RKO (cell line): ENCODE measurements around the gene SOS2.
"Not testable (repeated sequence)": the region's sequence is repeated elsewhere in the genome, so short reads cannot be mapped to it uniquely, and the experiment has no call there.

Experiments used
- DNase-seq: peaks from one replicate; pipeline ENCODE4 v3.0.0-alpha.2; 2016; ENCODE audit warnings: low spot score

The SOS2 gene

GRCh38 chr14:50085570-50086320 lies 145.6 kb downstream of the SOS2 start:
- DNase-seq, result peak; percentile 50

- DNase-seq, result no peak
Measured at GRCh38 chr14:50084666-50085065, 146.7 kb downstream of the SOS2 start.

GRCh38 chr14:50083467-50084337 lies 147.7 kb downstream of the SOS2 start:
- no peak for DNase-seq

GRCh38 chr14:50082784-50083466 lies 148.5 kb downstream of the SOS2 start:
- DNase-seq, result no peak

- no peak for DNase-seq
Measured at GRCh38 chr14:50082308-50082742, 149.1 kb downstream of the SOS2 start.

- DNase-seq, result not testable (repeated sequence)
Measured at GRCh38 chr14:50079103-50079502, 152.3 kb downstream of the SOS2 start.

- not testable (repeated sequence) for DNase-seq
Measured at GRCh38 chr14:50073663-50074062, 157.7 kb downstream of the SOS2 start.

- no peak for DNase-seq
Measured at GRCh38 chr14:50072395-50072794, 159.0 kb downstream of the SOS2 start.

GRCh38 chr14:50070840-50071548 lies 160.4 kb downstream of the SOS2 start:
- DNase-seq, result no peak

- no peak for DNase-seq
Measured at GRCh38 chr14:50070230-50070629, 161.1 kb downstream of the SOS2 start.

- DNase-seq, result no peak
Measured at GRCh38 chr14:50069325-50069724, 162.1 kb downstream of the SOS2 start.

GRCh38 chr14:50068496-50068895 lies 162.9 kb downstream of the SOS2 start:
- DNase-seq, result no peak

- DNase-seq, result peak; percentile 30
Measured at GRCh38 chr14:50067723-50068495, 163.5 kb downstream of the SOS2 start.
